ENCODE results near the gene RAP1GAP2.

GRCh38 chr17:2981325-2981724, 185.1 kb downstream of the RAP1GAP2 start:
- TF ChIP-seq HDGF (IDR thresholded peaks at IDR 0.05; ENCODE audit: borderline replicate concordance), result no peak
- TF ChIP-seq PKNOX1 (IDR thresholded peaks at IDR 0.05), result no peak
- no peak for TF ChIP-seq SP1 (IDR thresholded peaks at IDR 0.05)
- TF ChIP-seq NFRKB (IDR thresholded peaks at IDR 0.05), result no peak
- no peak for TF ChIP-seq BHLHE40 (IDR thresholded peaks at IDR 0.05; ENCODE audit: borderline replicate concordance)

All from HEK293T (cell line).